ENCODE measurements around the gene PPP6R3.

The PPP6R3 gene

DNA sequence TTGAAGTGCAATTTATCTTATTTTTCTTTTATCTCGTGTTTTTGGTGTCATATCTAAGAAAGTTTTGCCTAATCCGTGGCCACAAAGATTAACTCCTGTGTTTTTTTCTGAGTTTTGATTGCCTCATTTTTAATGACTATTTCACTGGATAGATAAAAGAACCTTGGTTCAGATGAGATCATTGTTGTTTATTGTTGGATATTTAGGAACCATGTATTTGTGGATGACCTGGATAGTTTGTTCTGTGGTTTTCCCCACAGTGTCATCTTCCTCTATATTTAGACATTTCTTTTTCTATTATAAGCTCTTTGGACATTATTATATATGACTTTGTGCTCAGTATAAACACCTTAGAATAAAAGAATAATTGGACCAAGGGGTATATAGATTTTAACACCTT lies 37.2 kb downstream of the PPP6R3 start:
- no peak for DNase-seq

DNA sequence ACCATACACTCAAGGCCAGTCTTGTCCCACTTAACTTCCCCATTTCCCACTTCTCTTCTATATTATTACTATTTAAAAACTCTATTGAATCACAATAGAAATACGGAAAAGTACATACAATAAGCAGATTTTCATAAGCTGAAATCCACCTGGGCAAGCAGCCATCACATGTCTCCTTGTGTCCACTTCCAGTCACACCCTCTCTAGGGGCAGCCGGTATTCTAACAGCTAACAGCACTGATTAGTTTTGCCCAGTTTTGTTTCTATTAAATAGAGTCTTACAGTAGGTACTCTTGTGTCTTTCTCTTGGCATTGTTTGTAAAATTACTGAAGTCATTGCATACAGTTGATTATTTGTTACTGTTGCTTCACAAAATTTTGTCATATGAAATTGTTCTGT lies 37.8 kb downstream of the PPP6R3 start:
- DNase-seq: no peak

DNA sequence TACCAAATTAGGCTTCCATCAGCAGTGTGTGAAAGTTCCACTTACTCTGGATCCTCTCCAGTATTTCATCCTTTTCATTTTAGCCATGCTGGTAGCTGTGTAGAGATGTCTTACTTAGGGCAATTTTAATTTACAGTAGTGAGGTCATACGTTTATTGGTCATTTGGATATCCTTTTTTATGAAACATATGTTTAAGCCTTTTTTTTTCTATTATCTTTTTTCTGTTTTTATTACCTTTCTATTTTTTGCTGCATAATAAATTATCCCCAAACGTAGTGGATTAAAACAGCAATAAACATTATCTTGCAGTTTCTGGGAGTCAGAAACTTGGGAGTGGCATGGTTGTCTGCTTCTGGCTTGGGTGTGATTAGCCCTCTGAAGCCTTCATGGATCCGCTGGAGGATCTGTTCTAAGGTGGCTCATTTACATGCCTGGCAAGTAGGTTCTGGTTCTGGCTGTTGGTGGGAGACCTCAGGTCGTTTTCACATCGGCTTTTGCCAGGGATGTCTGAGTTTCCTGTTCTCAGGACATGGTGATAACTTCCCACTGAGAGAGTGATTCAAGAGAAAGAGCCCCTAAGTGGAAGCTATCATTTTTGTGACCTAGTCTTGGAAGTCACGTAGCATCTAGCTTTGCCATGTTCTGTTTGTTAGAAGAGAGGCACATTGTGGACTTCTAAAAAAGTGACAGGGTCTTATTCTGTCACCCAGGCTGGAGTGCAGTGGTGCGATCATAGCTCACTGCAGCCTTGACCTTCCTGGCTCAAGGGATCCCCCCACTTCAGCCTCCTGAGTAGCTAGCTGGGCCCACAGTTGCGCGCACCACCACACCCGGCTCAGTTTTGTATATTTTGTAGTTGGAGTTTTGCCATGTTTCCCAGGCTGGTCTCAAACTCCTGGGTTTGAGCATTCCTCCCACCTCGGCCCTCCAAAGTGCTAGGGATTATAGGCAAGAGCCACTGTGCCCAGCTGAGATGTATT lies 38.6 kb downstream of the PPP6R3 start:
- DNase-seq: no peak

DNA sequence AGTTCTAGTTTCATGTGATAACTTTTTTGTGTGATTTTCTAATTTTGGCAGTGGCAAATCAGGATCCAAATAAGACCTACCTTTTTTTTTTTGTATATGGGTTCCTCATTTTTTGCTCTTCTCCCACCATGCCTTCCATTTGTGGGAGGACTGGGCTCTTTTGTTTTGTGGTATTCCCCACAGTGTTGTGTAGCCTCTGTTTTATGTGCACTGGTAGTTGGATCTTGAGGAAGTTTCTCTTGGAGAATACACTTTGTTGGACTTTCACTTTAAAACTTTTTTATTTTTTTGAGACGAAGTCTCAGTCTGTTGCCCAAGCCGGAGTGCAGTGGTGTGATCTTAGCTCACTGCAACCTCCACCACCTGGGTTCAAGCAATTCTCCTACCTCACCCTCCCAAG lies 39.7 kb downstream of the PPP6R3 start:
- DNase-seq: no peak

DNA sequence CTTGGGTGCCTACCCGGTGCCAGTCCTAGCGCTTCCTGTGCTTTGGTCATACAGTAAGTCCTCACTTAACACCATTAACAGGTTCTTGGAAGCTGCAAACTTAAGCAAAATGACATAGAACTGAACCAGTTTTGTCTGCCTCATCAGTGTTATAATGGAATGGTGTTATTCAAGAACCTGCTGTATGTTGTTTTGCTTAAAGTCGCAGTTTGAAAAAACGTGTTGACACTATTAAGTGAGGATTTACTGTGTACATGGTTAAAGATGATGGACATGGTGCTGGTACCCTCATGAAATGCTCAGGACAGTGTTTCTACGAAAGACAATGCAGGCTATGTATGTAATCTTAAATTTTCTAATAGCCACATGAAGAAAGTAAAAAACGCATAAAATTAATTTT lies 41.3 kb downstream of the PPP6R3 start:
- no peak for DNase-seq

DNA sequence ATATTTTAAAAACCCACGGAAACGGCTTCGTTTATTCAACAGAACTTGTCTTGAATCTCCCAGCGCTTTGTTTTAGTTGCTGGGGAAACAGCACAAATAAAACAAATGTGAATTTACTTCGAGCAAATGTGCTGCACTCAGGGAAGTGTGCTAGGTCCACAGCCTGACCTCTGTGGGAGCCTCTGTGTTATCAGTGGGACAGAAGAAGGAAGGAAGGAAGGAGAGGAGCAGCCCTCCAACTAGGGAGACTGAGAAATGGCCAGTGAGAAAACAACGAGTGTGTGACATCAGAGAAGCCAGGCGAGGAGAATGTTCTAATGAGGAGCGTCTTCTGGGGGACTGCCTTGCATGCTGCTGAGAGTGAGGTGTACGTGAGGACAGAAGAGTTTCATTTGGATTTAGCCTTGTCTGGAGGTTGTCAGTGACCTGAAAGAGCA lies 42.7 kb downstream of the PPP6R3 start:
- DNase-seq: no peak

DNA sequence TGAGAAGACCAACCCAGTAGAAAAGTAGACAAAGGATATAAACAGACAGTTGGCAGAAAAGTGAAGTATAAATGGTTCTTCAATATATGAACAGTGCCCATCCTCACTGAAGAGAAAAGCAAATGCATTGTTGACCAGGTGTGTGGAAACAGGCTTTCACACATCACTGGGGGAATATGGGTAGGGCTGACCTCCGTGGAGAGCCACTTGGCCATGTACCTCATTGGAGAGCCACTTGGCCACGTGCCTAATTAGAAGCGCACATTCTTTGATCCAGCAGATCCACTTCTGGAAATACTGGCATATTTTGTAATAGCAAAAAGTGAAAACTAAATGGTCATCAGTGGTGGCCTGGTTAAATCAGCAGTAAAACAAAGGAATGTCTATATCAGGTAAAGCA lies 43.2 kb downstream of the PPP6R3 start:
- DNase-seq: no peak

DNA sequence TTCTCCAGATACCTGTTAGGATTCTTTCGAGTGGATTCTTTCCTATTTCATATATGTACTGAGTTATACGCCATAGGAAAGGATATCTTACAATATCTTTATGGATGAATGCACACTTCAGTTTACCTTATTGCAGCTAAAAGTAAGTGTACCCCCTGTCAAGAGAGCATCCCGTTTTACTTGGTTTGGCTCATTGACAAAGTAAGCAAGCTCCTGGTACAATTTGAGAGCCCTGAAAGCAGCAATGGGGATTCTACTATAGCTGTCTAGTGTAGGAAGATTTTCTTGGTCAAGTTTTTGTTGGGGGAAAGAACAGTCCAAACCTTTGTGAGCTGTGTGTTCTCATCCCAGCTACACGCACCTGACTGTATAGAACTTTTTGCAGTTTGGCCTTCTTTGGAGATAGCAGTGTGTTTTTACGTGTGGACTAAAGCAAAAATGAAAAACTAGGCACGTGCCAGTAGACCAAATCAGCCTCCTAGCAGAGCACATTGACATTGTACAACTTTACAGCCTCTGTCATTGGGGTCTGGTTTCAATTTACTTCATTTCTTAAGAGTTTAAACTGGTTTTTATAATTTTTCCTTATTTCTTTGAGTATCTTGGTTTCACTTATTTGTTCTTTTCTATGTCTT lies 44.0 kb downstream of the PPP6R3 start:
- DNase-seq: no peak

DNA sequence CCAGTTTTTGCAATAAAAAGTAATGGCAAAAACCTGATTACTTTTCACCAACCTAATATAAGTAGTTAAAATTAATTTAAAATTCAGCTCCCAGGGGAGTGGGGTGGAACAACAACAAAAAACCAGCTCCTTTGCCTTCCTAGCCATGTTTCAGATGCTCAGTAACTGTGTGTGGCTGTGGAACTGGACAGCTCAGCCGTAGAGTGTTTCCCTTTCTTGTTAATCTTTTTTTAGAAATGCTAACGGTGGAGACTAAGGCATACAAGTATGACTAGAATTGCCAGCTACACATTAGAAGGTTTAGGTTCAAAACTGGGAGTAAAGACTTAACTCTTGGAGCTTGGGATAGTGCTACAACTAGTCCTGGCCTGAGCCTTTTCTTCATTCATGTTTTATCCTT lies 45.0 kb downstream of the PPP6R3 start:
- no peak for DNase-seq

DNA sequence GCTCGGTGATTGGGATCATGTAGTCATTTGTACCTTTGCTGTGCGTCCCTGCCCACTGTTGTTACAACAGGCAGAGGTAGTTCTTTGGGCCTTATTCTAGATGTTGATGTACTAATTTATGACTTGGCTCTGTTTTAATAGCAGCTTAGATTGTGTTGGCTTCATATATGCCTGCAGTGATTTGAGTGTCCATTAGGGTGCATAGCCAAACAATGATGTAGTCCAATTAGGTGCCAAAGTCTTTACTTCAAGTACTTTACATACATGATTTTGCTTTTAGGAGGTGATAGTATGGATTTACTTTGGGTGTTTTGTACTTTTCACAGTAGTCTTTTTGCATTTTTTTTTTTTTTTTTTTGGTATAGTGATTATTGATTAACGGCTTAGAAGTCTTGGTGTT lies 46.4 kb downstream of the PPP6R3 start:
- no peak for DNase-seq

DNA sequence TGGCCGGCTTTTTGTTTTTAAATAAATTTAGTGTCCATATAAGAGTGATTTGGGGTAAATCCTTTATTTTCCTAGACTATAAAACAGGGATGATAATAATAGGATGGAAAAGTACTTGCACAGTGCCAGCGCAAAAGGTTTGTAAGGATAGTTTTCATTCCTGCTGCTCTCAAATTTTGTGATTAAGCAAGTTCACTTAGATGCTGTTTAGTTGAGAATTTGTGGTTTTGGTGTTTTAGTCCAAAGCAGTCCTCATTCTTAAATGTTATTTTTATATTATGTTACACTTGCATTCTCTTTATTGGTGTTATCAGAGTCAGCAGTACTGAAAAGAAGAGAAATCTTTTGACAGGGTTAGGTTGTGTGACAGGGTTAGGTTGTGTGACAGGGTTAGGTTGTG lies 47.9 kb downstream of the PPP6R3 start:
- DNase-seq: no peak

DNA sequence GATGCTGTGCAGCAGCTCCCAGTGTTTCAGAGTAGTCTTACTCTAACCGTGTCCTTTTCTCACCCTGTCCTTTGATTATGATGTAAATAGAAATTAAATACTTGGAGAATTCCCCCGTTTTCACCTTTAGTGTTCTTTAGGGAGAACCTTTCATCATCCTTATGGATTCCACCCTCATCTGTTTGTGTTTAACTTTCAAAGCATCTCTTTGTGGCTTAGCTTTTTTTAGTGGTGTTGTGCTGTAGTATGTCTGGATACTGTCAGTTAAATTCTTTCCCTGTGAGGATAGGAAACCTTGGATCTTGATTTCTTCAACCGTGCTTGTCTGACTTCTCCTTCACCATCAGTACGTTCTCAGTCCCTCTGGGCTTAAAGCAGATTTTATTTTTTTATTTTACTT lies 48.5 kb downstream of the PPP6R3 start:
- DNase-seq: no peak

DNA sequence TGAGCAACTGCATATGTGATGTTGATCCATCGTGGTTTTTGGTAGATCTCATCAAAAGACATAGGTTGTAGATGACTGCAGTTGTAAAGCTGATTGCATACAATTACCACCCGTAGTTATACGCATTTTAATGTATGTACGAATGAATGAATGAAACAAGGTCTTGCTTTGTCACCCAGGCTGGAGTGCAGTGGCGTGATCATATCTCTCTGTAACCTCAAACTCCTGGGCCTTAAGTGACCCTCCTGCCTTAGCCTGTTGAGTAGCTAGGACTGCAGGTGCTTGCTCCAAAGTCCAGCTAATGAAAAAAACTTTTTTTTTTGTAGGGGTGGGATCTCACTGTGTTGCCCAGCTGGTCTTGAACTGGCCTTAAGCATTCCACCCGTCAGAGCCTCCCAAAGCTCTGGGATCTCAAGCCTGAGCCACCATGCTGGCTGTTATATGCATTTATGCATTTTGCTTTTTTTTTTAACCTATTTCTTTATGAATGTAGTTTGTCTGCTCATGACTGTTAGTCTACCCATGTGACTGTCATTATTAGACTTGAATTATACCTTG lies 53.5 kb downstream of the PPP6R3 start:
- no peak for DNase-seq

DNA sequence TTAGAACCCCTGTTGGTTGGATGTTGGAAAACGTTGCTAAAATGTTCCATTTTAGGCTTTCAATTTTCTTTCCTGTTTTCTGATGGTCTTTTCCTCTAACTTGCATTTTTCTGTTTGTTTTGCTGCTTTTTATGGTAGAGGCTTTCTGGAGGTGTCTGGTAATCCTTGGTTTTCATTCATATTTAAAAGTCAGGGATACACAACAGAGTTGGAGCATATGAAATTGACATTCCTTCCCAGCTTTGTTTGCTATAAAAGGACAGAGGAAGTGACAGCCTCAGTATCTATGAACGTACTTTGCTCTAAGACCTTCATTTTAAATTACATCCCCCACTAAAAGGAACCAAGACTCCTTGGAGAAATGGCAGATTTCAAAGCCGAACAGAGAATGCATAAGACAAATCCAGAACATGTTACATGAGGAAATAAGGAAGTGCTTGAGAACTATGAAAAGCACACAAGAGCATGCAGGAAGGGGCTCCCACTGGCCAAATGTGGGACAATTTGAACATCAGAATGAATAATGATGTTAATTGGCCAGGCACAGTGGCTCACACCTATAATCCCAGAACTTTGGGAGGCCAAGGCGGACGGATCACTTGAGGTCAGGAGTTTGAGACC lies 56.7 kb downstream of the PPP6R3 start:
- DNase-seq: no peak

DNA sequence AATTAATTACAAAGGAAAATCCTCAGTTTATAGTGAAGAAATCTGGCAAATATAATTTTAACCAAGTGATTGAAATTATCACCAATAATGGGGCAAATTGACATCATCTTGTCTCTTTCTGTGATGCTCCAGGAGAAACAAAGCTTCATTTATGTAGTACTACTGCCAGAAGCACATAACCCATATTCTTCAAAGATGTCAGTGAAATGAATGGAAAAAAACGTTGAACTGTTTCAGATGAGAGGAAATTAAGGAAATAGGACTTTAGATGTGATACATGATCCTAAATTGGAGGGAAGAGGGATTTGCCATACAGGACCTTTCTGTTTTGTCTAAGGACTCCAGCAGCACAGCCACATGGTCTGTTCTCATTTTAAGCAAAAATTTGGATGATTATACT lies 57.6 kb downstream of the PPP6R3 start:
- no peak for DNase-seq

DNA sequence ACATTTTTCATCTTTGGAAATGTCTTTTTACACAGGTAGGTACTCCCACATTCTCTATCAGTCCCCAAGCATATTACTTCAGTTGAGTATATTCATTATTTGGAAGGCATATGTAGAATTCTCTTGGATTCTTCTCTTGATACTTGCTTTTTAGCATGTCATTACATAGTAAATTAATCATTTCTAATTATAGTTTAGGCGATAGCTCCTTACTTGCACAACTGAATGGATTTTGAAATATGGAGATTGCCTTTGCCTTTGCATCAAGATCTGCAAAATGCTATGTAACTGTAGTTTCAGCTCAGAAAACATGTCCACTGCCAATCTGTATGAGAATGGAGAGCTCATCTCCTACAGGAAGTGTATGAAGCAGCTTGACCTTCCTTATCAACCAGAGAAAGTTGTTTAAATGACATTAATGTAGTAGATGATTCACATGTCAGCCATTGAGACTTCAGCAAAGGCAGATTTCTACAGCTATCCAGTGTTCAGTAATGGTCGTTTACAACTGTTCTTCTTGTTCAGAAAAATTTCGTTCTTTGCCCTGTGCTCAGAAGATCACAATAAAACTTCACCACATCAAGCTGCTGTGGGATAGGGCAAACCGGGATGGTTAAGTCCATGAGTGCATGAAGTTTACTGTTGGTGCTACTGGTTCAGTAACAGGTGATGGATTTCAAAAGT lies 61.6 kb downstream of the PPP6R3 start:
- DNase-seq: no peak

DNA sequence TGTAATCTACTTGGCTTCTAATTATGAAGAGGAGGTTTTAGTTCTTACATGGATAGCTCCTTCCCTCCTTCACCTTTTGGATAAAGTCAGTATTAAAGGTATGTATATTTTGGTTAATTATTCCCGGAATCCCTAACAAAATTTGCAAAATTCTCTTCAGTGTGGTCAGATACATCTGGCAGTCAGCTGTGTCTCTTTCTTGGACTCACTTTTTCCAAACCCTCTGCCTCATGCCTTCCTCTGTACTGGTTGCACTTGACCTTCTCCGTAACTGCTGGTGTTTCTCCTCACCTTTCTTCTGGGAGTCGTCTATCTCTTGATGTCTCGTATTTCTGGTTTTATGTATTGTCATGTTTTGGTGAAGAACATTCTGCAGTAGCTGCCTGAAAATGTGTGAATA lies 62.5 kb downstream of the PPP6R3 start:
- no peak for DNase-seq

DNA sequence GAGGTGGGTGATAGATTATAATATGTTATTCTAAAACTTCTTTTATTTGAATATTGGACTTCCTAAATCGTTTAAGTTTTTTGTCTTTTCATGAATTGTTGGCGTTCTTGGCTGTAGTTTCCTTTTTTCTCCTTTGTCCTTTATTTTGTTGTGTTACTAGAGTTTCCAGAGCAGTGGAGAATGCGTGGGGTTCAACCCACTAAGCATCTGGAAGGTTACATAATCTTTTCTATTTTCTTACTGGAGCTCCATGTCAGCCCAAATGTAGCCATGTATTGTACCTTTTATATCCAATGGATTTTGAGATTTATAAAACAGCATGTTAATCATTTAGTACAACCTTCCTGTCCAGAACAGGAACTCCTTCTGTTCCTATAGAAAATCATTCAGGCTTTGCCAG lies 63.2 kb downstream of the PPP6R3 start:
- DNase-seq: no peak

DNA sequence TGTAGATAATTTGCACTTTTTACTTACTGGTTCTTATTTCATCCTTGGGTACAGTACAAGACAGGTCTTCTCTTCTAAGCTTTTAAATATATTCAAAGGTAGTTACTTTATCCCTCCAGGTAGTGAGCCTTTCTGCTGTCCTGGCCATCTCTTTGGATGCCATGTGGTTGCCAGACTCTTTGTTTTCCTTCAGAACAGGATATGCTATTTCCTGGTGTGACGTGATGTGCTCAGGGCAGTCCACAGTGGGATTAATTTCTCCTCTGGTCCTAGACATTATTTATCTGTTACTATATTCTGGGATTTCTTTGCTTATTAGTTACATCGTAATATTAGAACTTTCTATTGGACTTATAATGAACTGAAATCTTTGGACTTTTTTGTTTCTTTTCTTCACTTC lies 63.7 kb downstream of the PPP6R3 start:
- DNase-seq: no peak

DNA sequence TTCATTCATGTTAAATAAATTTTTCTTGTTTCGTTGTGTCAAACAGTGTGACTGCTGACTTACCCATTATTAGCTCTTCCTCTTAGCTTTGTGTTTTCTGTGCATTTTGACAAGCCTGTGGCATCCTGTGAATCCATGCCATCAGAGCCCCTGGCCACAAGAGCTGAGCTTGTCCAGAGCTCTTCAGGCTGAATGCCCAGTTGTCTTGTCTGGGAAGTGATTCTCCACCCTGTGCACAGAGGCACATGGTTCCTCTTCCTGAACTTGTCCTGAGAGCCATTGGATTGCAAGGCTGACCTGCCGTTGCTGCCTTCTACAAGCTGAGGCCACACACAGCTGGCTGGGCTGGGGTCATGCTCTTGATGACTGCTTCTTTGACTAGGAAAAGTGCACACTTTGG lies 64.1 kb downstream of the PPP6R3 start:
- no peak for DNase-seq

DNA sequence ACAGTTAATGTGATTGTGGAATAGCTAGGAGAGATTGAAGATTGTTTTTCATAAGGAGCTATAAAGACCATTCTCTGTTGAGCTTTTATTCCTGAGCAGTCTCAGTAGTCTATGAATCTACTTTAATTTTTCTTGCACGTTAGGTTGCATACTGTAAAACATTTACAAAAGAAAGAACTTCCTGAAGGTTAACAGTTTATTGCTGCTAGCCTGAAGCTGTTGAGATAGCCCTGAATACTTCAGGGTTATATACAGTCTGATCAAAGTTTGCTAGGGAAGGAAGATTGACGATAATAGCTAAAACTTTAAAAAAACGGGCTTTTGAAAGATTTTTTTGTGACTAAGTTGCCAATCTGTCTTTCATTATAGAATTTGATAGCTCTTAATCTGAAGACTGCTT lies 64.8 kb downstream of the PPP6R3 start:
- DNase-seq: no peak

DNA sequence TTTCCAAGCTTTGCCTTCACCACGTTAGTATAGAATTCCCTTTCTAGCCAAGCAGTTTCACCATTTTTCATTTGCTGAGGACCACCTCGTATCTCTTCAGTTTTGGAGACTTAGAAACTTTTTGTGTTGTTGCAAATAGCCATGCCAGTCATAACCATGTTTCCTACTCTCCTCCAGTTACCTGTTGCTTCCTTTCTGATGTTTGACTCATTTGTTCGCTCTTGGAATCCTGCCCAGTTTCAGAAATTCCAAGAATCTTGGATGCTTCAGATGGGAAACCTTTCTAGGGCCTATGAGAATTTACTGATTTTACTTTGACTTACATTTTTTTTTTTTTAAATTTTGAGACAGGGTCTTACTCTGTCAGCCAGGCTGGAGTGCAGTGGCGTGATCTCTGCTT lies 65.4 kb downstream of the PPP6R3 start:
- DNase-seq: peak in 1 of 2 experiments; percentile 40

DNA sequence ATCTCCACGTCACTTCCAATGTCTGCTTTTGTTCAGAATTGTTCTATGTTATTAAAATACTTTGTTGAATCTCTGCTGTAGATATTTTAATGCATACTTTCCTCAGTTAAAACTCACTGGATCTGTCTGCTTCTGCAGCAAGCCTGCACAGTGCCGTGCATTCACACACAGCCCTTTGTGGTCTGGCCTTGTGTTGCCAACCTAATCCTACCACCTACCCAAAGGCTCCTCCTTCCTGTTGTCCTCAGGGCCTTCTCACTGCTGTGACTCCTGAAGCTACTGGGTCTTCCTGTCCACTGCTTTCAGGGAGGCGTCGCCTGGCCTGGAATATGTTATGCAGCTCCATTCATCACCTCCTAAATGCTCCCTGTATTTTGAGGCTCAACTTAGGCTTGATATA lies 67.0 kb downstream of the PPP6R3 start:
- DNase-seq: no peak
